SHP77 treated with DMSO at 0.1 percent for 48 hours (cell line): ENCODE results near the gene IL12B.
"Not testable (repeated sequence)": the region's sequence is repeated elsewhere in the genome, so short reads cannot be mapped to it uniquely, and the experiment has no call there.

Source experiments
- DNase-seq: peaks from one replicate; lab custom pipeline; 2025; lab: John Stamatoyannopoulos, UW

IL12B gene

DNA sequence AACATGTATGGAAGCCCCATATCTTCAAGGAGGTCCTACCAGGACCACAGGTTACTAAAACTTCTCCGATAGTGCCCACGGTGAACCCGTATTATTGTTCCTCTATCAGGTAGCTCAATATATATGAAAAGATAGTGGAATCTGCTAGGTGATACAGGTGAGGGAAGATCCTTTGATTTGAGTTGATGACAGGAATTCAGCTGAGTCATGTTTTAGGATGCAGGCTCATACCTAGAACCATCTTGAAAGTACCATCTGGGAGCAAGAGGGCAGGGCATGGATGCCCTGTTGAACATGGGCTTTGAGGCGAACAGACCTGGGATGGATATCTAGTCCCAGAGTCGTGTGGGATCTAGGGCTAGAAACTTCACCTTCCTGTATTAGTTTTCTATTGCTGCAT lies 35.4 kb downstream of the IL12B start:
- no peak for DNase-seq

DNA sequence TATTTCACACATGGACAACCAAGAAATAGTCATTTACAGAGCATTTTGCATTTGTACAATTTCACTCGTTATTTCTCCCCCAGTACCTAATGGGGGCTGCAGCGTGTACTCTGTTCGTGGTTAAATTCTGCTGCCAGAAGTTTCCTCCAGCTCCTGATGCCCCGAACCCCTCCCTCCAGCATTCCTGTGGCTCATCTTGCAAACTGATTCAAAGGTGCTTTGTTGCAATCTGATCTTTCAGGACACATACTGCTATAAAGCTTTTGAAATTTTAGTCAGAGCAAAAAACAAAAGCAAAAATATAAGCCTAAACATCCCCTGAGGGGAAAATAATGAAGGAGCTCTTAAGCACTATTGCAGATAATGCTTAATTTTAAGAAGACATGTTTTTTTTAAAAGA lies 39.5 kb downstream of the IL12B start:
- no peak for DNase-seq

DNA sequence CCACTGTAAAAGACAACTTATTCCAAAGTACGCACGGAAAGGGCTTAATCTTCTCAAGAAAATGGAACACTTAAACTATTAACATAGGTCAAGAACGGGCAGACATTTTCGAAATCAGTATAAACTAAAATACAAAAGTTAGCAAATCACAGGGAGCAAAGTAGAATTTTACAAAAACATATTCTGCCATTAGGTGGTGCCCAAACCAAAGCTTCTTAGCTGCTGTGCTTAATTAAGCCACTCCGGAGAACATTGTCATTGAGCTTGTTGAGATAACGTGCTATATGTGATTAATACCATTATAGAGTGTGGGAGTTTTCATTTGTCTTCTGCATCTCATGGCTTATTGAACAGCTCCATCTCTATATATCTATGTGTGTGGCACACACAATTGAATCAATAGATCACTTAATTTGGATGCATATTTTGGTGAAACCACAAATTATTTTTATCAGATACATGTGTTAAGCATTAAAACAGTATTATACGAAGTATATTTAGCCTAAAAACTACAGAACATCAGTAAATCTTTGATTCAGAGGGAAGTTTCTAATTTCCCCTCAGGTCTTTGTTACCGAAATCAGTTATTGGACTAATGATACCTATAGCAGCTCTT lies 43.8 kb downstream of the IL12B start:
- DNase-seq: no peak

DNA sequence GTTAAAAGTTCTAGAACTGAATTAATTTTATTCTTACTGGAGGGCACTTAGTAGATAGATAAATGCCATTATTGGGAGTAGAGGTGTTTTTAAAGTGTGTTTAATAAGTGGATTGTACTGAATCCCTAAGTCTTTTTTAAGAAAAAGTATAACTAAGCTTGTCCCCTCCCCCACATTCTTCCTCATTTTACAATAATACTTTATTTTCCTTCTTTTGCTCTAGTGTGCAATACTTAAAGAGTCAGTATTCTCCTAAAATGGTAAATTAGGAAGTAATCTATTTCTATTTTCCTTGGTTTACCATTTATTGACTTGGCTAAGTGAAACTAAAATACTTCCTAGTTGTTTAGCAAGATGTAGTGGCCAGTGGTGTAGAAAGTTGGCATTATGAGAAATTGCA lies 55.6 kb downstream of the IL12B start:
- no peak for DNase-seq

DNA sequence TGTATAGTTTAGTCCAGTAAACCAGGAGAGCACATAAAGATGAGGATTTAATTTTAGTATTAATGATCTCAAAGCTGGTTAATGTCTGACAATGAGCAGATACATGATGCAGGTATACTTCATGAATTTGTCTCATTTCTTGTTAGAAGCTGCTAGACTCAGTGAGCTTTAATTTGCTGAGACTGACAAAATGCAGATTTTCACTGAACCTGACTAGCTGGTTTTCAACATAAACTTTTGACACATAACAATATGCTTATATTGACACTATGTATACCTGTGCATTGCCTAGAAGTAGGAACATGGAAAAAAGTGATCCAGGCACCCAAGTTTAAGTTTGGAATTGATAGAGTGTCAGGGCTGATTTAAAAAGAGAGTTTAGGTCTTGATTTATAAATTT lies 56.4 kb downstream of the IL12B start:
- DNase-seq: no peak

DNA sequence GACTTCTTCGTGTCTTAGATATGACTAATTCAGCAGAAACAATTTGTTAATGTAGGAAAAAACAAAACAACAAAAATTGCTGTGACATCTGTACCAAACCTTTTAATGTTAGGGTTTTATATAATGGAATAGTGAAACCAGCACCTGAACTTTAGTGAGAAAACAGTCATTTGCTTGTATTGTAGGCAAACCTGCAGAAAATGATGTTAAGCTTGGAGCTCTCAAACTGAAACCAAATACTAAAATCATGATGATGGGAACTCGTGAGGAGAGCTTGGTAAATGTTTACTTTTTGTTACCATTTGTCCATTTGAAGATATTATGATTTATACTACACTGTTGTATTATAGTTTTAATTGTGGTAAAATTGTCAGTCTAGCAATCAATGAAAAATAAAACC lies 60.6 kb downstream of the IL12B start:
- no peak for DNase-seq

DNA sequence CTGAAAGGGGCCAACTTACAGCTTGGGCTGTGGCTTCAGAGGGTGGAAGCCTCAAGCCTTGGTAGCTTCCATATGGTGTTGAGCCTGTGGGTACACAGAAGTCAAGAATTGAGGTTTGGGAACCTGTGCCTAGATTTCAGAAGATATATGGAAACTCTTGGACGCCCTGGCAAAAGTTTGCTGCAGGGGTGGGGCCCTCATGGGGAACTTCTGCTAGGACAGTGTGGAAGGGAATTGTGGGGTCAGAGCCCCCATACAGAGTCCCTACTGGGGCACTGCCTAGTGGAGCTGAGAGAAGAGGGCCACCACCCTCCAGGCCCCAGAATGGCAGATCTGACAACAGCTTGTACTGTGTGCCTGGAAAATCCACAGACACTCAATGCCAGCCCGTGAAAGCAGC lies 63.5 kb downstream of the IL12B start:
- DNase-seq: not testable (repeated sequence)
